GM19023 (cell line): ENCODE results near the gene IQGAP2.
"Not testable (repeated sequence)": the region's sequence is repeated elsewhere in the genome, so short reads cannot be mapped to it uniquely, and the experiment has no call there.

Experiments used
- ATAC-seq: cut with Tn5 transposase; IDR thresholded peaks from one replicate; pipeline ENCODE4 v1.9.1; 2021; ENCODE audit warnings: mild to moderate bottlenecking, moderate library complexity; ENCODE audit not compliant: unreplicated experiment

The IQGAP2 gene

GRCh38 chr5:76641514-76642120 is 238.5 kb downstream of the IQGAP2 start:
- ATAC-seq: no peak

GRCh38 chr5:76642390-76643040 is 239.4 kb downstream of the IQGAP2 start:
- ATAC-seq: no peak

- no peak for ATAC-seq
Measured at GRCh38 chr5:76643371-76643770, 240.3 kb downstream of the IQGAP2 start.

GRCh38 chr5:76649140-76649539 is 246.1 kb downstream of the IQGAP2 start:
- no peak for ATAC-seq

- ATAC-seq: no peak
Measured at GRCh38 chr5:76652809-76653414, 249.8 kb downstream of the IQGAP2 start.

GRCh38 chr5:76657091-76657490 is 254.0 kb downstream of the IQGAP2 start:
- no peak for ATAC-seq

DNA sequence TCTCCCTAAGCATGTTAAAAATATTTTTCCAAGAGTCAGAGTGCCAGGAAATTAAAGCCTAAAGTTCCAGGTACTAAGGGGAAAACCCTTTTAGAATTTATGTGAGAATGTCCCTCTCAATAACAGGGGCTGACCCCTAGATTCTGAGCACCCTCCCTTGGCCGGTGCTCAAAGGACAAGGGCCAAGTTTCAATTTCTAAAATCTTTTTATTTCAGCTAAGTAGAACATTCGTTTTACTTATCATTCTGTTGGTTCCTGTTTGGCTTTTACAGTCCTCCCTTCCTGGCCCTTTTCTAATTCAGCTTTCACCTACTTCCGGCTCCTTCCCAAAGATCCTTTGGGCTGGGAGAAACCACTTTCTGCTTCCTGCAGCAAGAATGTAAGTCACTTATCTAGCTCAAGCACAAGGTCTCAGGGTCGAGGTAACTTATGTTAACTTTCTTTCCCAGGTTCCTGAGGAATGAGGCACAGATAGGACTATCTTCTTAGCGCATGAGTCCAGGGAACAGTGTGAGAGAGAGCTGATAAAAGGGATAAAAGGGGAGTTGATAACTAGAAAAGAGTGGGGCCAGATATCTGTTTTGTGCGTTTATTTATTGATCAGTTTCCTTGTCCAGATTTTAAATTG is 254.7 kb downstream of the IQGAP2 start:
- no peak for ATAC-seq

DNA sequence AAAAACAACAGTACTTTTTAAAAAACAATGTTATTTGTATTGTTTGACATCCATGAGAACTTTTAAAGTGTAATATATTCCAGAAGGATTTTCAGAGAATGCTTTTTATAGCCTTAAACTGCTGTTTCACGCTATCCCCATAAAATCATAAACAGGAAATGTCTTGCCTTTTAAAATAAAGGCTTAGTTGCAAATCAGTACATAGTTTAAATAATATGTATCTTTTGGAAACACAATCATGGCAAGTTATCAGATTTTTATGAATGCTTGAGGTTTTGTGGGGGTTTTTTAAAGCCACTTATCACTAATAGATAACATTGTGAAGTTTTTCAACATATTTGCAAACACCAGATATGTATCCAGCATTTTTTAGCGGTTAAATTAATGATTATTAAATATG is 257.3 kb downstream of the IQGAP2 start:
- no peak for ATAC-seq

GRCh38 chr5:76662521-76662920 is 259.4 kb downstream of the IQGAP2 start:
- no peak for ATAC-seq

- no peak for ATAC-seq
Measured at GRCh38 chr5:76663573-76663972, 260.5 kb downstream of the IQGAP2 start.

DNA sequence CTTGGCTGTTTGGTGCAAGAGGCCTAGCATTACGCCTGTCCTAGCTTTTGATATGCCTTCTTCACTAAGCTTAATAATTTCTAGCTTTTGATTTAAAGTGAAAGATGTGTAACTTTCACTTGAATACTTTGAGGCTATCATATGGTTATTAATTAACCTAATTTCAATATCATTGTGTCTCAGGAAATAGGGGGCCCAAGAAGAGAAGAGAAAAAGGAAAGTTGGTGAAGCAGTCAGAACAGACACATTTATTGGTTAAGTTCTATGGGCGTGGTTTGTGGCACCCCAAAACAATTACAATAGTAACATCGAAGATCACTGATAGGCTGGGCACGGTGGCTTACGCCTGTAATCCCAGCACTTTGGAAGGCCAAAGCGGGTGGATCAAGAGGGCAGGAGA is 261.0 kb downstream of the IQGAP2 start:
- no peak for ATAC-seq

GRCh38 chr5:76667495-76667894 is 264.4 kb downstream of the IQGAP2 start:
- no peak for ATAC-seq

GRCh38 chr5:76669245-76669644 is 266.2 kb downstream of the IQGAP2 start:
- ATAC-seq: no peak

- no peak for ATAC-seq
Measured at GRCh38 chr5:76670508-76670907, 267.4 kb downstream of the IQGAP2 start.

DNA sequence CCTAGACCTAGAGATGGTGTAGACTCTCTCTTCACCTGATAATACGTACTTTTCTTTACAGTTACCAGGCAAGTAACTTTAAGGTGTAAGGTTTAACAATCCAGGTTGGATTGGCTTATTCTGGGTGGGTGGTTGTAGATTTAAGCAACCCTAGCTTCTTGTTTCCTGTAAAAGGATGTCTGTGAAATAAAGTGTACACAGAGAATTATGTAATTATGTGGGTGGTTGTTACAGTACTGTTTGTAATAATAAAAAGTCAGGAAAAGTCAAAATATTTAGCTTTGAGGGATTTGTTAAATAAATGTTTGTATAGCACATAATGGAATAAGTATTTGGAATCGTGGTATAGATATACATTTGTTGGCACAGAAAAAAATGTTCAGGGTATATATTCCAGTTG is 269.2 kb downstream of the IQGAP2 start:
- no peak for ATAC-seq

GRCh38 chr5:76673125-76673524 is 270.0 kb downstream of the IQGAP2 start:
- ATAC-seq: no peak

- no peak for ATAC-seq
Measured at GRCh38 chr5:76674330-76675066, 271.4 kb downstream of the IQGAP2 start.

DNA sequence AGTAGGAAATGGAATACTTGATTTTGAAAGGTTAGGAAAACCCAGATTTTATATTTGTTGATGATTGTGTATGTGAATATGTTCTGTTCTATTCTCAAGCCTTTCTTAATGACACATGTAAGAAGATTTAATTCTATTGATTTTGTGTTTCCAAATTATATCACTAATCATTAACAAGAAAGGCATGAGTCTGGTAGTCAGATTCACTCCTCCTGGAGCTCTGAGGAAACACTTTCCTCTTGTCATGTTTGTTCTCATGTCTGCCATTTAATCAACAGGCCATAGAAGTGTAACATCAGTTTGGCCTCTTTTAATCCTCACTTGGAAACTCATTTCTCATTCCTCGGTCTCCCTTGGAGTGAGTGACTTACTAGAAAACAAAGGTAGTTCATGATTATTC is 272.3 kb downstream of the IQGAP2 start:
- no peak for ATAC-seq

GRCh38 chr5:76677849-76678472 is 274.9 kb downstream of the IQGAP2 start:
- no peak for ATAC-seq

GRCh38 chr5:76679231-76679630 is 276.1 kb downstream of the IQGAP2 start:
- no peak for ATAC-seq

DNA sequence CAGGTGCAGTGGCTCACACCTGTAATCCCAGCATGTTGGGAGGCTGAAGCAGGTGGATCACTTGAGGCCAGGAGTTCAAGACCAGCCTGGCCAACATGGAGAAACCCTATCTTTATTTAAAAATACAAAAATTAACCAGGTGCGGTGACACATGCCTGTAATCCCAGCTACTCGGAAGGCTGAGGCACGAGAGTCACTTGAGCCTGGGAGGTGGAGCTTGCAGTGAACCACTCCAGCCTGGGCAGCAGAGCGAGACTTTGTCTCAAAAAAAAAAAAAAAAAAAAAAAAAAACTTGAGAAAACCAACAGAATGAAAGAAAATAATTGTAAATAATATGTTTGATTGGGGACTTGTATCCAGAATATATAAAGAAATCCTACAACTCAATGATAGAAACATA is 277.7 kb downstream of the IQGAP2 start:
- ATAC-seq: not testable (repeated sequence)
